Measurements from ENCODE around the gene PPIG. TPM values are rescaled to one million over a fixed set of nuclear protein-coding genes. Genes with fewer than 3 reads are reported as not detected.
"Not testable (repeated sequence)": the region's sequence is repeated elsewhere in the genome, so short reads cannot be mapped to it uniquely, and the experiment has no call there.

PPIG gene
- total RNA-seq, 4 donors from 2014 or later, result 29.0 to 48.0 (median 31.1) TPM

GRCh38 chr2:169571571-169571970, 12.6 kb upstream of the PPIG start:
- 92% methylated on average over 3 of the region's 3 CpGs for WGBS
- no peaks in the 10 kb centered on the region for H3K27me3 ChIP-seq
- peaks cover 15% of the 10 kb centered on the region for H3K4me1 ChIP-seq
- DNase-seq (ENCODE audit: low spot score in 2 of 2), result no peak
- TF ChIP-seq CTCF (IDR thresholded peaks at IDR 0.05), result no peak
- no peak for TF ChIP-seq POLR2AphosphoS5 (IDR thresholded peaks at IDR 0.05)
- no peak for TF ChIP-seq POLR2A (IDR thresholded peaks at IDR 0.05)
- no peak for TF ChIP-seq EP300 (IDR thresholded peaks at IDR 0.05)
- no peak overlapping the region for H3K4me3 ChIP-seq
- no peak overlapping the region for H3K27ac ChIP-seq
- H3K36me3 ChIP-seq, result no peaks in the 10 kb centered on the region
- H3K9me3 ChIP-seq, result no peaks in the 10 kb centered on the region

- Histone ChIP-seq H3K27ac (no peak overlapping the region), H3K4me1 (peaks cover 15% of the 10 kb centered on the region), H3K9me3 (no peaks in the 10 kb centered on the region), H3K4me3 (no peak overlapping the region), H3K36me3 (no peaks in the 10 kb centered on the region), H3K27me3 (no peaks in the 10 kb centered on the region)
- DNase-seq (ENCODE audit: low spot score in 2 of 2), result no peak
- TF ChIP-seq EP300 (IDR thresholded peaks at IDR 0.05) (no peak), POLR2AphosphoS5 (IDR thresholded peaks at IDR 0.05) (no peak), CTCF (IDR thresholded peaks at IDR 0.05) (no peak), POLR2A (IDR thresholded peaks at IDR 0.05) (no peak)
- whole genome bisulfite sequencing, result 78% methylated on average over 1 of the region's 1 CpG
Observed at GRCh38 chr2:169572189-169572588, 12.0 kb upstream of the PPIG start.

GRCh38 chr2:169572821-169573159, 11.4 kb upstream of the PPIG start:
- no peaks in the 10 kb centered on the region for H3K27me3 ChIP-seq
- DNase-seq (ENCODE audit: low spot score in 2 of 2), result no peak
- H3K9me3 ChIP-seq, result no peaks in the 10 kb centered on the region
- peak overlapping the region; percentile 77 for H3K4me3 ChIP-seq
- 27% methylated on average over 2 of the region's 2 CpGs for WGBS
- H3K36me3 ChIP-seq, result no peaks in the 10 kb centered on the region
- no peak overlapping the region for H3K27ac ChIP-seq
- TF ChIP-seq POLR2AphosphoS5 (IDR thresholded peaks at IDR 0.05) (no peak), CTCF (IDR thresholded peaks at IDR 0.05) (no peak), POLR2A (IDR thresholded peaks at IDR 0.05) (no peak), EP300 (IDR thresholded peaks at IDR 0.05) (no peak)
- peaks cover 15% of the 10 kb centered on the region for H3K4me1 ChIP-seq

- peak; percentile 90 to 94 for DNase-seq (ENCODE audit: low spot score in 2 of 2)
- Histone ChIP-seq H3K4me1 (peaks cover 15% of the 10 kb centered on the region), H3K9me3 (no peaks in the 10 kb centered on the region), H3K36me3 (no peaks in the 10 kb centered on the region), H3K4me3 (peak within 1 kb of the TSS; percentile 77), H3K27me3 (no peaks in the 10 kb centered on the region), H3K27ac (peak within 1 kb of the TSS; percentile 48)
- TF ChIP-seq EP300 (IDR thresholded peaks at IDR 0.05) (no peak), POLR2A (IDR thresholded peaks at IDR 0.05) (no peak), POLR2AphosphoS5 (IDR thresholded peaks at IDR 0.05) (peak in 2 of 3 donors; percentile 31 to 67), CTCF (IDR thresholded peaks at IDR 0.05) (no peak)
- WGBS, result 0% methylated on average over 27 of the region's 33 CpGs
Observed at GRCh38 chr2:169573160-169573973, 10.8 kb upstream of the PPIG start, which contains the start of gene FASTKD1. FASTKD1 (minus strand) TSS chr2:169573865; CDS start chr2:169572029, 1,836 bp downstream.

- Histone ChIP-seq H3K4me1 (peaks cover 15% of the 10 kb centered on the region), H3K27ac (no peak overlapping the region), H3K9me3 (no peaks in the 10 kb centered on the region), H3K27me3 (no peaks in the 10 kb centered on the region), H3K36me3 (no peaks in the 10 kb centered on the region), H3K4me3 (peak overlapping the region; percentile 77)
- DNase-seq (ENCODE audit: low spot score in 2 of 2), result no peak
- 37% methylated on average over 6 of the region's 6 CpGs for WGBS
- no peak for TF ChIP-seq EP300 (IDR thresholded peaks at IDR 0.05)
- TF ChIP-seq POLR2AphosphoS5 (IDR thresholded peaks at IDR 0.05), result no peak
- TF ChIP-seq POLR2A (IDR thresholded peaks at IDR 0.05), result no peak
- TF ChIP-seq CTCF (IDR thresholded peaks at IDR 0.05), result no peak
Observed at GRCh38 chr2:169573974-169574299, 10.2 kb upstream of the PPIG start.

GRCh38 chr2:169574539-169574938, 9.6 kb upstream of the PPIG start:
- not testable (repeated sequence) for H3K27me3 ChIP-seq; H3K27ac ChIP-seq; H3K4me3 ChIP-seq; DNase-seq (ENCODE audit: low spot score in 2 of 2); H3K36me3 ChIP-seq; H3K9me3 ChIP-seq
- peaks cover 15% of the 10 kb centered on the region for H3K4me1 ChIP-seq
- WGBS, result 86% methylated on average over 5 of the region's 5 CpGs

GRCh38 chr2:169575264-169575663, 8.9 kb upstream of the PPIG start:
- H3K9me3 ChIP-seq; H3K27me3 ChIP-seq; DNase-seq (ENCODE audit: low spot score in 2 of 2); H3K4me3 ChIP-seq; H3K27ac ChIP-seq; H3K36me3 ChIP-seq: not testable (repeated sequence)
- no CpG with 5 or more reads among the region's 36 CpGs for WGBS
- peaks cover 15% of the 10 kb centered on the region for H3K4me1 ChIP-seq

Measured in suprapubic skin (tissue), 4 donors.